GM19455 (cell line): ENCODE data around the gene RNF182.

ENCODE experiments used
- ATAC-seq: cut with Tn5 transposase; IDR thresholded peaks from one replicate; pipeline ENCODE4 v1.9.1; 2021; ENCODE audit not compliant: unreplicated experiment

The RNF182 gene

GRCh38 chr6:14026831-14027539 is 102.2 kb downstream of the RNF182 start:
- ATAC-seq, result no peak

GRCh38 chr6:14028631-14029030 is 103.9 kb downstream of the RNF182 start:
- ATAC-seq, result no peak

GRCh38 chr6:14029605-14030004 is 104.9 kb downstream of the RNF182 start:
- no peak for ATAC-seq
